A673 (cell line): ENCODE measurements around the gene MGAT5B. TPM values are rescaled to one million over a fixed set of nuclear protein-coding genes. Genes with fewer than 3 reads are reported as not detected.

ENCODE experiments used
- BruUV-seq: library from RNA; stranded (reverse); fragments of 400-500 nt; replicated peaks from 2 replicates; lab custom pipeline; 2021; lab: Mats Ljungman, UMichigan
- CTCF ChIA-PET: fragments of 300-600 bp; sonication (Branson Sonifier 250); formaldehyde crosslinking; loops from one replicate; lab custom pipeline; 2022; ENCODE audit warnings: antibody characterized with exemption; lab: Charles Lee
- POLR2A ChIA-PET: fragments of 300-600 bp; sonication (Branson Sonifier 250); formaldehyde crosslinking; loops from one replicate; lab custom pipeline; 2022; ENCODE audit warnings: antibody characterized with exemption; ENCODE audit not compliant: low non-redundant PET; lab: Charles Lee
- DNase-seq: peaks from one replicate; pipeline ENCODE4 v3.0.0-alpha.2; 2015; ENCODE audit warnings: low spot score
- H3K27ac ChIP-seq: fragments of 200-600 bp; sonication (generic); 2 replicates; pipeline ENCODE4 v1.5.1; 2016; ENCODE audit warnings: mixed run types, low read depth, mild to moderate bottlenecking, mixed read lengths, antibody characterized with exemption, low read length; ENCODE audit not compliant: poor library complexity, severe bottlenecking
- H3K27me3 ChIP-seq: fragments of 200-600 bp; sonication (generic); replicated peaks from 2 replicates; pipeline ENCODE4 v1.6.1; 2017; ENCODE audit warnings: mixed run types, low read depth, mild to moderate bottlenecking, mixed read lengths, antibody characterized with exemption, low read length; ENCODE audit not compliant: insufficient read depth, poor library complexity
- H3K36me3 ChIP-seq: fragments of 200-600 bp; sonication (generic); 2 replicates; pipeline ENCODE4 v1.6.1; 2016; ENCODE audit warnings: mixed run types, mild to moderate bottlenecking, mixed read lengths, antibody characterized with exemption, low read length; ENCODE audit not compliant: insufficient read depth, poor library complexity, severe bottlenecking
- H3K4me1 ChIP-seq: fragments of 200-600 bp; sonication (generic); 2 replicates; pipeline ENCODE4 v1.6.1; 2017; ENCODE audit warnings: mixed run types, mild to moderate bottlenecking, mixed read lengths, antibody characterized with exemption, low read length; ENCODE audit not compliant: insufficient read depth, poor library complexity, severe bottlenecking
- H3K4me3 ChIP-seq: fragments of 200-600 bp; sonication (generic); 2 replicates; pipeline ENCODE4 v1.5.1; 2016; ENCODE audit warnings: low read depth, mixed run types, mild to moderate bottlenecking, mixed read lengths, low read length; ENCODE audit not compliant: poor library complexity, severe bottlenecking
- H3K9me3 ChIP-seq: fragments of 200-600 bp; sonication (generic); 2 replicates; pipeline ENCODE4 v1.6.1; 2016; ENCODE audit warnings: mixed run types, low read depth, mild to moderate bottlenecking, mixed read lengths, antibody characterized with exemption, low read length; ENCODE audit not compliant: poor library complexity, severe bottlenecking
- EZH2 ChIP-seq: fragments of 200-600 bp; sonication (generic); IDR thresholded peaks from 2 replicates; pipeline ENCODE4 v1.6.1; 2017; ENCODE audit warnings: borderline replicate concordance, low read depth, mild to moderate bottlenecking, mixed read lengths, antibody characterized with exemption, low read length; ENCODE audit not compliant: poor library complexity, severe bottlenecking
- intact Hi-C: fragments of 100-400 bp; cut with micrococcal nuclease; formaldehyde crosslinking; loops from one replicate; pipeline ENCODE4 v1.10.0; 2022; ENCODE audit not compliant: unreplicated experiment
- total RNA-seq: library from RNA; stranded (reverse); gene quantifications from 2 replicates; pipeline ENCODE4 v1.2.3, GENCODE V29; 2021
- TF ChIP-seq, protein P1 (sequence below): fragments of 300-800, 200-600 bp; sonication (generic); conservative IDR thresholded peaks from 2 replicates; pipeline ENCODE4 v1.5.1; 2017; ENCODE audit warnings: low read depth, mild to moderate bottlenecking, antibody characterized with exemption, low read length, moderate library complexity, mixed read lengths

The MGAT5B gene
- total RNA-seq, 1 experiment from 2014 or later, result 1.1 TPM

DNA sequence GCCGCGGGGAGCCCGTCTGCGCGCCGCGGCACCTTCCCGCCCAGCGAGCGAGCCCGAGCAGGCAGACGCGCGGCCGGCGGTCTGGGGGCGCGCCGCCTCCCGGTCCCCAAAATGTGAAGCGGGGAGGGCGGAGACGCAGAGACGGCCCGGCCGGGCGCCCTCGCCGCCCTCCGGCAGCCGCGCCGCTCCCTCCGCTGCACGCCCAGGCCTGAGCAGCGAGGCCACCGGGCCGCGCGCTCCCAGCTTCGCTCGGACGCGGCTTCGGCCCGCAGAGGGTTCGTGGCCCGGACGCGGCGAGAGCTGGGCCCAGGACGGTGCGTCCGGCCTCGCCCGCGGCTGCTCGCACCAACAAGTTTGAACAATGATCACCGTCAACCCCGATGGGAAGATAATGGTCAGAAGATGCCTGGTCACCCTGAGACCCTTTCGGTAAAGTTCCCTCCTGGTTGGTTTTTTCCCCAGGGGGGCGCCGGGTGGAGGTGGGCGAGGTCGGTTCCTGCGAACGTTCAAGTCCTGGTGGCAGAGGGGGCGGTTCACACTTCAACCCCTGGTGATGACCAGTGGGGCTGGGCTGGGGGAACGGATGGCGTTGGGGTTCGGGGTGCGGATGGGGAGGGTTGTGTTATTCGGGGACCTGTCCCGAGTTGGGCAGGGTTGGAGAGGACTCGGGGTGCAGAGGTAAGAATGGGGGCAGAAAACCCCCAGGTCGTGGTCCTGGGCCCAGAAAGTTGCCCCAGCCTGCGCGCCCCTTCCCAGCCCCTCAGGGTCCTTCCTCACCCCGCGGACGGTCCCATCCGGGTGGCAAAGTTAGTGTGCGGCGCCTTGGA lies 678 bp downstream of the MGAT5B start:
- DNase-seq, result no peak
- BruUV-seq, result no TSS peak
- TF ChIP-seq, protein P1, sequence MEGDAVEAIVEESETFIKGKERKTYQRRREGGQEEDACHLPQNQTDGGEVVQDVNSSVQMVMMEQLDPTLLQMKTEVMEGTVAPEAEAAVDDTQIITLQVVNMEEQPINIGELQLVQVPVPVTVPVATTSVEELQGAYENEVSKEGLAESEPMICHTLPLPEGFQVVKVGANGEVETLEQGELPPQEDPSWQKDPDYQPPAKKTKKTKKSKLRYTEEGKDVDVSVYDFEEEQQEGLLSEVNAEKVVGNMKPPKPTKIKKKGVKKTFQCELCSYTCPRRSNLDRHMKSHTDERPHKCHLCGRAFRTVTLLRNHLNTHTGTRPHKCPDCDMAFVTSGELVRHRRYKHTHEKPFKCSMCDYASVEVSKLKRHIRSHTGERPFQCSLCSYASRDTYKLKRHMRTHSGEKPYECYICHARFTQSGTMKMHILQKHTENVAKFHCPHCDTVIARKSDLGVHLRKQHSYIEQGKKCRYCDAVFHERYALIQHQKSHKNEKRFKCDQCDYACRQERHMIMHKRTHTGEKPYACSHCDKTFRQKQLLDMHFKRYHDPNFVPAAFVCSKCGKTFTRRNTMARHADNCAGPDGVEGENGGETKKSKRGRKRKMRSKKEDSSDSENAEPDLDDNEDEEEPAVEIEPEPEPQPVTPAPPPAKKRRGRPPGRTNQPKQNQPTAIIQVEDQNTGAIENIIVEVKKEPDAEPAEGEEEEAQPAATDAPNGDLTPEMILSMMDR, result no peak
- peak; percentile 76 for TF ChIP-seq EZH2
- Histone ChIP-seq H3K9me3 (no peaks in the 10 kb centered on the region), H3K4me3 (peak overlapping the region; percentile 44), H3K27ac (no peak overlapping the region), H3K4me1 (peaks cover 5% of the 10 kb centered on the region), H3K36me3 (no peaks in the 10 kb centered on the region), H3K27me3 (peaks cover 17% of the 10 kb centered on the region)
- CTCF ChIA-PET, result interaction anchor here (0.7 to 1.7 kb wide), 3 partner anchors 188 to 399 kb away, joined by 3 to 28 read pairs (median 3); no protein-coding TSS in a partner anchor
- POLR2A ChIA-PET, result interaction anchor here (1.0 kb wide), 1 partner anchor 187 kb away, joined by 3 read pairs; no protein-coding TSS in a partner anchor
- intact Hi-C loops, result loop anchor here (1.0 to 10.0 kb wide), 2 partner anchors 187 to 376 kb away; no protein-coding TSS in a partner anchor

DNA sequence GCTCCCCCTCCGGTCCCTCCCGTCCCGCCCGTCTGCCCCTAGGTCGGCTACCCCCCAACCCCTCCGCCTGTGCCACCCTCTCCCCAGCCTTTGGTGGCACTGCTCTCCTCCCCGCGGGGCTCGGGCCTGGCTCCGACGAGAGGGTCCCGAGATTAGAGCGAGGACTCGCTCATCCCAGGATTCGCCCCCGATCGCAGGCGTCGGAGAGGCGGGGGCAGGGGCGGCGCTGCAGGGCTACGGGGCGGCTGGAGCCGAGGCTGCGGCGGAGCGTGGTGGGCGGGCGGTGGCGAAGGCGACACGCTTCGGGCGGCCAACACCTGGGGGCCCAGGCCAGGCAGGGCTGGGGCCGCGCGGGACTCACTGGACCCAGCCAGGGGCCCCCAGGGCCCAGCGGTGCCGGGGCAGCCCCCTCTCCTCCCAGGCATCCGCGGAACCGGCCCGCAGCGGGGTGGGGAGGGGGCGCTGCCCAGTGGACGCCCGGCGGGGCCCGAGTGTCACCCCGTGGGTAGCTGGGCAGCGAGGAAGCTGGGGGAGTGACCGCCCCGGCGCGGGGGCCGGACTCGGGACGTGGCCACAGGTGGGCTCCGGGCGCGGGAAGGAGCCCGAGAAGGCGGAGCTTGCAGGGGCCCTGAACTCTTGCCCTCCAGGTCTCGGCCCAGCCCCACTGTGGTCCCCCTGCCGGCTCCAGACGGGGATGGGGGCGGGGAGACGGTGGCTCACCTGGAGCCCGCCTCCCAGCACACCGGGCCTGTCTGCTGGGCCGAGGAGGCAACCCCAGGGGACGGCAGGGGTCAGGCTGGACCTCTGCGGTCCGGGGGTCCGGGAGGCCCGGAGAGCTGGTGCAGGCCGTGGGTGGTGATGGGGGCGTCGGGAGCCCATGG lies 1.5 kb downstream of the MGAT5B start:
- CTCF ChIA-PET, result no interaction called here
- peak; percentile 77 for TF ChIP-seq EZH2
- TF ChIP-seq, protein P1, result no peak
- H3K4me3 ChIP-seq, result peak overlapping the region; percentile 44
- H3K27ac ChIP-seq, result no peak overlapping the region
- no peaks in the 10 kb centered on the region for H3K9me3 ChIP-seq
- BruUV-seq, result no TSS peak
- intact Hi-C loops, result loop anchor here (10.0 kb wide), 1 partner anchor 375 kb away; no protein-coding TSS in a partner anchor
- DNase-seq, result no peak
- peaks cover 5% of the 10 kb centered on the region for H3K4me1 ChIP-seq
- H3K27me3 ChIP-seq, result peaks cover 17% of the 10 kb centered on the region
- H3K36me3 ChIP-seq, result no peaks in the 10 kb centered on the region
- POLR2A ChIA-PET, result no interaction called here

DNA sequence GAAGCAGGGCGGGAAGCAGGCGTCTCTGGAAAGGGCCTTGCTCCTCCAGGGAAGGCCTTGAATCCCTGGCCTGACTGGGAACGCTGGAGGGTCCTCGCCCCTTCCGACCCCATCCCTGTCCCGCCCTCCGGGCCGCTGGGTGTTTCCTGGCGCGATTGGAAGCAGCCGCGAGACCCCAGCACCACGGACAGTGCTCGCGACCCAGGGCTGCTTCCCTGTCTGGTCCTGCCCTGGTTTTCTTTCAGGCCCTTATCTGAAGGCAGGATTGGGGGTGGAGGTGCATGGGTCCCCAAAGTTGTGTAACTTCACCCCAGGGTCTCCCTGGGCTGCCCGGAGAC lies 2.1 kb downstream of the MGAT5B start:
- no peak overlapping the region for H3K4me3 ChIP-seq
- no peaks in the 10 kb centered on the region for H3K36me3 ChIP-seq
- ChIA-PET POLR2A (no interaction called here), CTCF (interaction anchor here (1.3 kb wide), 1 partner anchor 186 kb away, joined by 4 read pairs; no protein-coding TSS in a partner anchor)
- H3K9me3 ChIP-seq, result no peaks in the 10 kb centered on the region
- TF ChIP-seq, protein P1, result no peak
- no peak for TF ChIP-seq EZH2
- intact Hi-C loops, result no loop called here
- H3K4me1 ChIP-seq, result peaks cover 5% of the 10 kb centered on the region
- no TSS peak for BruUV-seq
- DNase-seq, result no peak
- peaks cover 17% of the 10 kb centered on the region for H3K27me3 ChIP-seq
- no peak overlapping the region for H3K27ac ChIP-seq
